ENCODE measurements around the gene SH2D1A. TPM values are rescaled to one million over a fixed set of nuclear protein-coding genes. Genes with fewer than 3 reads are reported as not detected.

The SH2D1A gene
- polyA plus RNA-seq, 10 donors = 0.37 to 3.9 (median 1.6) TPM

DNA sequence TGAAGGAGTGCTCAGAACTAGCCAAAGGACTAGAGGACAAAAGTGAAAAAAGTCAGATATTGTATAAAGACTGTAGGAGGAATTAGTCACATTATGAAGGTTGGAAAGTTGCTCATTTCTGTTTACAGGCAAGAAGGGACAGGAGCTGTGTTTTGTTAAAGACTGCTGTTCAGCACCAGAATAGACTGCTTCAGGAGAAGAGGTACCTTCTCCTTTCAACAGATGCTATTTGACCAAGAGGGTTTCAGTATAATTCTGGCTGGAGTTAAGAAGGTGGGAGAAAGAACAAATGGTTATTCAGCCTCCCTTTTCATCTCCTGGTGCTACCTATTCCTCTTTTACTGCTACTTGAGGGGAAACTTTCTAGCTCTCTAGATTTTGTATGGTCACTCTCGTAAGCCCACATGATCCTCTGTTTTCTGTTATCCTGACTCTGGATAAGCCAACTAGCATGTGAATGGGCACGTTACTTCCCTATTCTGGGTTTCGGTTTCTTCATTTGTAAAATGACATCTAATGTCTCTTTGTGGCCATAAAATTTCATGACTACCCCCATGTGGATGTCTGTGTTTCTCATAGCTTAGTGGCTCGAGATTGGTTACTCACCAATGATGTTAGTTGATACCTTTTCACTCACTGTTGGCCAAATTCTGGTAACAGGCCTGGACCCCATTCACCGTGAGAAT is 68.9 kb downstream of the SH2D1A start:
- DNase-seq = no peak

DNA sequence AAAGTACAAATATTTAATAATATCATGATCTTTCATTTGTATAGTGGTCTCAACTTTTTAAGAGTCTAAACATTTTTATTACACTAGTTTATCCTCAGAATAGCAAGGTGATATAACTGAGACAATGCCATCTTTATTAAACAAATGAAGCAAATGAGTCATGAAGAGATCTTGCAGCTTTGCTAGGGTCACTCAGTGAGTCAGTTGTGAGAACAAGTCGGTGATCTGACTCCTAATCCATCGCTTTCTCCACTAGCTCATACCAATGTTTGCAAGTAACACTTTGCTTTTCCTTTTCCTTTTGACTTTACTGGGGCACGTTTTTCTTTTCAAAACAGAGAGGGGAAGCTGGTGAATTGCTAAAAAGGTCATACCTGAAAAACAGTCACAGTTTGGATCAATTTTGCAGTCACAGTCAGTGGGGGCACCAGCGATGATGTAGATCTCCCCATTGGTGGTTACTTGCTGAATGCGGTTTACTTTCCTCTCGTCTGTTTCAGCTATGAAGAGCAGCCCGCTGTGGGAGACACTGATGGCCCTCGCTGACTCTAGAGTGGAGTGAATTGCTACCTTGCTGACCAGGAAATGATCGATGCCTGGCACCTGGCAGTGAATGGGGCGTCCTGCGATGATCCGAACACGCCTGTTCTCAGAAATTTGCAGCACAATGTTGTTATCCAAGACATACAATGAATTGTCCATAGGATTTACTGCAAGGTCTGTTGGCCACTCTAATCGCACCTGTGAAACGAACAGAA is 75.7 kb downstream of the SH2D1A start:
- DNase-seq = no peak

Other genes with a start within 250 kb of the SH2D1A start
- under 1 TPM in 2 of 10 donors, not detected in 8; 0.05 to 0.10 TPM for gene TEX13D, start 13.9 kb upstream of the SH2D1A start, polyA plus RNA-seq (ENCODE audit: insufficient read length in 10 of 10)